GM18498 (cell line): ENCODE measurements around the gene CDC42EP4.

Experiments used
- ATAC-seq: cut with Tn5 transposase; IDR thresholded peaks from one replicate; pipeline ENCODE4 v1.9.1; 2021; ENCODE audit warnings: mild to moderate bottlenecking, moderate library complexity; ENCODE audit not compliant: unreplicated experiment

Gene CDC42EP4

GRCh38 chr17:73311781-73312641 lies at the start of gene CDC42EP4:
Gene CDC42EP4 (minus strand): TSS chr17:73312001. CDS start chr17:73286500, 25,501 bp downstream.
- peak; percentile 90 for ATAC-seq

GRCh38 chr17:73360961-73361761 lies 49.4 kb upstream of the CDC42EP4 start:
- ATAC-seq, result no peak

GRCh38 chr17:73359987-73360410 lies 48.2 kb upstream of the CDC42EP4 start:
- no peak for ATAC-seq

GRCh38 chr17:73359352-73359751 lies 47.6 kb upstream of the CDC42EP4 start:
- no peak for ATAC-seq

GRCh38 chr17:73358668-73359067 lies 46.9 kb upstream of the CDC42EP4 start:
- no peak for ATAC-seq

GRCh38 chr17:73357981-73358380 lies 46.2 kb upstream of the CDC42EP4 start:
- ATAC-seq, result no peak

GRCh38 chr17:73357318-73357717 lies 45.5 kb upstream of the CDC42EP4 start:
- no peak for ATAC-seq

GRCh38 chr17:73356561-73357170 lies 44.9 kb upstream of the CDC42EP4 start:
- no peak for ATAC-seq

- ATAC-seq, result no peak
Measured at GRCh38 chr17:73354423-73355284, 42.9 kb upstream of the CDC42EP4 start.

GRCh38 chr17:73352261-73352660 lies 40.5 kb upstream of the CDC42EP4 start:
- no peak for ATAC-seq

- ATAC-seq, result no peak
Measured at GRCh38 chr17:73351764-73352163, 40.0 kb upstream of the CDC42EP4 start.

GRCh38 chr17:73350864-73351263 lies 39.1 kb upstream of the CDC42EP4 start:
- no peak for ATAC-seq

GRCh38 chr17:73349647-73350046 lies 37.8 kb upstream of the CDC42EP4 start:
- ATAC-seq, result no peak

GRCh38 chr17:73349138-73349537 lies 37.3 kb upstream of the CDC42EP4 start:
- no peak for ATAC-seq

- no peak for ATAC-seq
Measured at GRCh38 chr17:73348829-73349095, 37.0 kb upstream of the CDC42EP4 start.

- ATAC-seq, result no peak
Measured at GRCh38 chr17:73348018-73348828, 36.4 kb upstream of the CDC42EP4 start.

GRCh38 chr17:73347351-73347750 lies 35.5 kb upstream of the CDC42EP4 start:
- no peak for ATAC-seq

GRCh38 chr17:73346501-73347162 lies 34.8 kb upstream of the CDC42EP4 start:
- no peak for ATAC-seq

- no peak for ATAC-seq
Measured at GRCh38 chr17:73343739-73344454, 32.1 kb upstream of the CDC42EP4 start.
